Neural cell (in vitro differentiated cells): ENCODE data around the gene RNF213. TPM values are rescaled to one million over a fixed set of nuclear protein-coding genes. Genes with fewer than 3 reads are reported as not detected.

Experiments used
- H2AFZ ChIP-seq: fragments of 200-600, 300-800 bp; sonication (generic), shearing (Covaris generic); 2 replicates; pipeline ENCODE4 v1.6.0; 2014; ENCODE audit warnings: low read depth, mild to moderate bottlenecking, antibody characterized with exemption, low read length, moderate library complexity
- H3F3A ChIP-seq: fragments of 200-600 bp; shearing (Covaris generic); 2 replicates; pipeline ENCODE4 v1.6.1; 2016; ENCODE audit warnings: mild to moderate bottlenecking, moderate library complexity, mixed read lengths, antibody characterized with exemption, low read length; ENCODE audit not compliant: insufficient read depth, poor library complexity, severe bottlenecking
- H3K27ac ChIP-seq: fragments of 200-600, 300-800 bp; sonication (generic), shearing (Covaris generic); 2 replicates; pipeline ENCODE4 v1.5.1; 2014; ENCODE audit warnings: mild to moderate bottlenecking, low read length, moderate library complexity
- H3K27me3 ChIP-seq: fragments of 300-800, 200-600 bp; sonication (generic), shearing (Covaris generic); 2 replicates; pipeline ENCODE4 v1.6.0; 2014; ENCODE audit warnings: mild to moderate bottlenecking, low read depth, low read length, moderate library complexity; ENCODE audit not compliant: insufficient read depth
- H3K36me3 ChIP-seq: fragments of 300-800, 200-600 bp; sonication (generic), shearing (Covaris generic); 2 replicates; pipeline ENCODE4 v1.5.1; 2014; ENCODE audit warnings: mild to moderate bottlenecking, antibody characterized with exemption, low read length, moderate library complexity; ENCODE audit not compliant: insufficient read depth
- H3K4me2 ChIP-seq: fragments of 300-800, 200-600 bp; sonication (generic), shearing (Covaris generic); 2 replicates; pipeline ENCODE4 v1.6.0; 2014; ENCODE audit warnings: mild to moderate bottlenecking, low read length
- H3K4me3 ChIP-seq: fragments of 300-800, 200-600 bp; sonication (generic), shearing (Covaris generic); 2 replicates; pipeline ENCODE4 v1.5.1; 2014; ENCODE audit warnings: mild to moderate bottlenecking, low read length, moderate library complexity
- H3K79me2 ChIP-seq: fragments of 200-600 bp; shearing (Covaris generic); replicated peaks from 2 replicates; pipeline ENCODE4 v1.6.0; 2014; ENCODE audit warnings: mild to moderate bottlenecking, low read length, moderate library complexity; ENCODE audit not compliant: insufficient read depth
- H3K9ac ChIP-seq: fragments of 300-800, 200-600 bp; sonication (generic), shearing (Covaris generic); 2 replicates; pipeline ENCODE4 v1.6.1; 2016; ENCODE audit warnings: mild to moderate bottlenecking, low read length, mixed read lengths
- H3K9me2 ChIP-seq: fragments of 200-600 bp; shearing (Covaris generic); 2 replicates; pipeline ENCODE4 v1.6.1; 2016; ENCODE audit warnings: mild to moderate bottlenecking, low read length, mixed read lengths; ENCODE audit not compliant: insufficient read depth
- H3K9me3 ChIP-seq: fragments of 200-600, 300-800 bp; sonication (generic), shearing (Covaris generic); 2 replicates; pipeline ENCODE4 v1.6.1; 2016; ENCODE audit warnings: mild to moderate bottlenecking, mixed run types, low read length, moderate library complexity, mixed read lengths
- H4K20me1 ChIP-seq: fragments of 200-600 bp; shearing (Covaris generic); 2 replicates; pipeline ENCODE4 v1.6.1; 2016; ENCODE audit warnings: mild to moderate bottlenecking, mixed run types; ENCODE audit not compliant: insufficient read depth
- CTCF ChIP-seq: fragments of 450-650 bp; IDR thresholded peaks from 2 replicates; pipeline ENCODE4 v1.5.1; 2014; ENCODE audit warnings: antibody characterized with exemption, mild to moderate bottlenecking, moderate library complexity; ENCODE audit not compliant: poor library complexity, severe bottlenecking
- EP300 ChIP-seq: fragments of 450-650 bp; conservative IDR thresholded peaks from 2 replicates; pipeline ENCODE4 v1.6.1; 2014; ENCODE audit warnings: antibody characterized with exemption, mild to moderate bottlenecking, moderate library complexity; ENCODE audit not compliant: poor library complexity, severe bottlenecking
- EZH2 ChIP-seq: fragments of 200-600, 300-800 bp; shearing (Covaris generic), sonication (generic); IDR thresholded peaks from 2 replicates; pipeline ENCODE4 v1.6.1; 2014; ENCODE audit warnings: antibody characterized with exemption, low read length, borderline replicate concordance, mild to moderate bottlenecking; ENCODE audit not compliant: insufficient read depth, poor library complexity, severe bottlenecking
- MXI1 ChIP-seq: fragments of 450-650 bp; conservative IDR thresholded peaks from 2 replicates; pipeline ENCODE4 v1.6.1; 2014; ENCODE audit warnings: antibody characterized with exemption, mild to moderate bottlenecking; ENCODE audit not compliant: poor library complexity, severe bottlenecking
- POLR2AphosphoS5 ChIP-seq: IDR thresholded peaks from 2 replicates; pipeline ENCODE4 v1.6.1; 2012
- RAD21 ChIP-seq: fragments of 450-650 bp; conservative IDR thresholded peaks from 2 replicates; pipeline ENCODE4 v1.6.1; 2014; ENCODE audit warnings: antibody characterized with exemption, mild to moderate bottlenecking, moderate library complexity
- REST ChIP-seq: IDR thresholded peaks from 2 replicates; pipeline ENCODE4 v1.6.1; 2012; ENCODE audit warnings: borderline replicate concordance
- SMC3 ChIP-seq: fragments of 450-650 bp; conservative IDR thresholded peaks from 2 replicates; pipeline ENCODE4 v1.6.1; 2014; ENCODE audit warnings: antibody characterized with exemption, mild to moderate bottlenecking, moderate library complexity; ENCODE audit not compliant: poor library complexity
- TAF1 ChIP-seq: IDR thresholded peaks from 2 replicates; pipeline ENCODE4 v1.6.1; 2012; ENCODE audit warnings: low read depth
- polyA plus RNA-seq: library from polyadenylated mRNA; depleted of rRNA; stranded (reverse); fragments of >200 nt; gene quantifications from 2 replicates; pipeline ENCODE4 v1.2.3, GENCODE V29; 2014

The RNF213 gene
- polyA plus RNA-seq, 1 donor from 2014 or later: 1.5 TPM

- TF ChIP-seq POLR2AphosphoS5 (no peak), MXI1 (no peak), TAF1 (no peak), CTCF (no peak), SMC3 (no peak), REST (no peak), EZH2 (no peak), RAD21 (no peak), EP300 (no peak)
- no peaks in the 10 kb centered on the region for H3K9me2 ChIP-seq
- no peaks in the 10 kb centered on the region for H3K9me3 ChIP-seq
- no peak overlapping the region for H3K4me3 ChIP-seq
- H3K9ac ChIP-seq: no peak overlapping the region
- H3K27ac ChIP-seq: no peak overlapping the region
- H3K36me3 ChIP-seq: no peaks in the 10 kb centered on the region
- H3K4me2 ChIP-seq: no peak overlapping the region
- no peaks in the 10 kb centered on the region for H3K27me3 ChIP-seq
- no peaks in the 10 kb centered on the region for H3F3A ChIP-seq
- H3K79me2 ChIP-seq: no peaks in the 10 kb centered on the region
- H2AFZ ChIP-seq: no peak overlapping the region
- no peaks in the 10 kb centered on the region for H4K20me1 ChIP-seq
Observed at GRCh38 chr17:80214878-80215210, 45.8 kb upstream of the RNF213 start.

- no peak overlapping the region for H2AFZ ChIP-seq
- no peaks in the 10 kb centered on the region for H3K79me2 ChIP-seq
- H3K27me3 ChIP-seq: no peaks in the 10 kb centered on the region
- TF ChIP-seq POLR2AphosphoS5 (no peak), CTCF (no peak), EP300 (no peak), SMC3 (no peak), EZH2 (no peak), RAD21 (no peak), REST (no peak), MXI1 (no peak), TAF1 (no peak)
- no peaks in the 10 kb centered on the region for H3F3A ChIP-seq
- H3K9me2 ChIP-seq: no peaks in the 10 kb centered on the region
- no peak overlapping the region for H3K9ac ChIP-seq
- no peaks in the 10 kb centered on the region for H3K36me3 ChIP-seq
- H3K4me2 ChIP-seq: no peak overlapping the region
- no peaks in the 10 kb centered on the region for H4K20me1 ChIP-seq
- H3K27ac ChIP-seq: no peak overlapping the region
- no peaks in the 10 kb centered on the region for H3K9me3 ChIP-seq
- H3K4me3 ChIP-seq: no peak overlapping the region
Observed at GRCh38 chr17:80216473-80217456, 43.9 kb upstream of the RNF213 start.
